Mesenchymal stem cell (in vitro differentiated cells and primary cell): ENCODE data around the gene PGS1.
A peak's percentile ranks its signal among the peaks of the same experiment; 100 is the strongest.

ENCODE experiments used
- DNase-seq: peaks from one replicate; pipeline ENCODE4 v3.0.0-alpha.2; 2013
- H2AFZ ChIP-seq: one replicate; pipeline ENCODE4 v1.6.1; 2013; ENCODE audit warnings: low read depth, mild to moderate bottlenecking, control low read depth, inconsistent platforms, low read length, moderate library complexity
- H2AK5ac ChIP-seq: 2 replicates; pipeline ENCODE4 v1.6.1; 2013; ENCODE audit warnings: low read length, moderate library complexity, mild to moderate bottlenecking, inconsistent platforms; ENCODE audit not compliant: severe bottlenecking
- H2BK120ac ChIP-seq: one replicate; pipeline ENCODE4 v1.6.1; 2013; ENCODE audit warnings: low read depth, mild to moderate bottlenecking, inconsistent platforms, low read length, moderate library complexity
- H2BK12ac ChIP-seq, 2 experiments: one replicate each; pipeline ENCODE4 v1.6.1; 2013; ENCODE audit warnings: inconsistent platforms in 2 of 2, low read length in 2 of 2, mild to moderate bottlenecking in 2 of 2, moderate library complexity in 2 of 2, control low read depth in 1 of 2
- H2BK15ac ChIP-seq: one replicate; pipeline ENCODE4 v1.6.1; 2013; ENCODE audit warnings: mild to moderate bottlenecking, low read depth, inconsistent platforms; ENCODE audit not compliant: poor library complexity, severe bottlenecking
- H2BK5ac ChIP-seq: 2 replicates; pipeline ENCODE4 v1.6.1; 2013; ENCODE audit warnings: low read depth, mild to moderate bottlenecking, low read length, control low read depth, inconsistent platforms; ENCODE audit not compliant: poor library complexity, severe bottlenecking
- H3K14ac ChIP-seq, 2 experiments: one replicate each; pipeline ENCODE4 v1.6.1; 2013; ENCODE audit warnings: inconsistent platforms in 2 of 2, low read length in 2 of 2, control low read depth in 1 of 2, mild to moderate bottlenecking in 1 of 2, moderate library complexity in 1 of 2
- H3K18ac ChIP-seq, 2 experiments: one replicate each; pipeline ENCODE4 v1.6.1; 2013; ENCODE audit warnings: inconsistent platforms in 2 of 2, low read length in 2 of 2, control low read depth in 1 of 2, low read depth in 1 of 2, mild to moderate bottlenecking in 1 of 2
- H3K23ac ChIP-seq, 2 experiments: one replicate each; pipeline ENCODE4 v1.6.1; 2013; ENCODE audit warnings: inconsistent platforms in 2 of 2, low read length in 2 of 2, mild to moderate bottlenecking in 2 of 2, moderate library complexity in 2 of 2, control low read depth in 1 of 2
- H3K27ac ChIP-seq: 2 replicates; pipeline ENCODE4 v1.5.1; 2013; ENCODE audit warnings: mild to moderate bottlenecking, moderate library complexity, low read length, control low read depth, inconsistent platforms; ENCODE audit not compliant: poor library complexity, severe bottlenecking
- H3K27me3 ChIP-seq, 2 experiments: 2 replicates each; pipeline versions ENCODE4 v1.6.1 to v1.7.0; 2013; ENCODE audit warnings: low read length in 2 of 2, mild to moderate bottlenecking in 2 of 2, moderate library complexity in 2 of 2, control low read depth in 1 of 2, inconsistent platforms in 1 of 2; ENCODE audit not compliant: control insufficient read depth in 1 of 2, insufficient read depth in 1 of 2
- H3K36me3 ChIP-seq, 2 experiments: 2 replicates each; pipeline versions ENCODE4 v1.6.1 to v1.7.0; 2013; ENCODE audit warnings: low read length in 2 of 2, control low read depth in 1 of 2, inconsistent platforms in 1 of 2, low read depth in 1 of 2, mild to moderate bottlenecking in 1 of 2; ENCODE audit not compliant: insufficient read depth in 2 of 2, control insufficient read depth in 1 of 2
- H3K4ac ChIP-seq, 2 experiments: one replicate each; pipeline ENCODE4 v1.6.1; 2013; ENCODE audit warnings: inconsistent platforms in 2 of 2, low read length in 2 of 2, mild to moderate bottlenecking in 2 of 2, moderate library complexity in 2 of 2, control low read depth in 1 of 2, low read depth in 1 of 2
- H3K4me1 ChIP-seq: 2 replicates; pipeline ENCODE4 v1.6.1; 2013; ENCODE audit warnings: low read depth, low read length, control low read depth; ENCODE audit not compliant: control insufficient read depth, insufficient read depth
- H3K4me2 ChIP-seq: 2 replicates; pipeline ENCODE4 v1.6.1; 2013; ENCODE audit warnings: low read length, mild to moderate bottlenecking, inconsistent platforms; ENCODE audit not compliant: poor library complexity, severe bottlenecking
- H3K4me3 ChIP-seq, 2 experiments: 2 replicates each; pipeline versions ENCODE4 v1.5.1 to v1.7.0; 2013; ENCODE audit warnings: low read length in 2 of 2, mild to moderate bottlenecking in 2 of 2, control low read depth in 1 of 2, low read depth in 1 of 2; ENCODE audit not compliant: insufficient read depth in 1 of 2
- H3K79me1 ChIP-seq: replicated peaks from 2 replicates; pipeline ENCODE4 v1.6.1; 2013; ENCODE audit warnings: mild to moderate bottlenecking, control low read depth, low read length, inconsistent platforms; ENCODE audit not compliant: poor library complexity, severe bottlenecking
- H3K9ac ChIP-seq: 2 replicates; pipeline ENCODE4 v1.7.0; 2013; ENCODE audit warnings: mild to moderate bottlenecking, low read length, moderate library complexity
- H3K9me3 ChIP-seq: 2 replicates; pipeline ENCODE4 v1.7.0; 2013; ENCODE audit warnings: mild to moderate bottlenecking, low read length; ENCODE audit not compliant: control insufficient read depth
- H4K8ac ChIP-seq: one replicate; pipeline ENCODE4 v1.6.1; 2013; ENCODE audit warnings: inconsistent platforms, mild to moderate bottlenecking, low read length, moderate library complexity
- H4K91ac ChIP-seq: one replicate; pipeline ENCODE4 v1.6.1; 2013; ENCODE audit warnings: mild to moderate bottlenecking, low read length, inconsistent platforms
- WGBS: methylation state at CpG from one replicate; pipeline ENCODE4 v1.1.7; 2013; ENCODE audit warnings: mixed read lengths; 5-methylcytosine and 5-hydroxymethylcytosine counted together

The PGS1 gene

DNA sequence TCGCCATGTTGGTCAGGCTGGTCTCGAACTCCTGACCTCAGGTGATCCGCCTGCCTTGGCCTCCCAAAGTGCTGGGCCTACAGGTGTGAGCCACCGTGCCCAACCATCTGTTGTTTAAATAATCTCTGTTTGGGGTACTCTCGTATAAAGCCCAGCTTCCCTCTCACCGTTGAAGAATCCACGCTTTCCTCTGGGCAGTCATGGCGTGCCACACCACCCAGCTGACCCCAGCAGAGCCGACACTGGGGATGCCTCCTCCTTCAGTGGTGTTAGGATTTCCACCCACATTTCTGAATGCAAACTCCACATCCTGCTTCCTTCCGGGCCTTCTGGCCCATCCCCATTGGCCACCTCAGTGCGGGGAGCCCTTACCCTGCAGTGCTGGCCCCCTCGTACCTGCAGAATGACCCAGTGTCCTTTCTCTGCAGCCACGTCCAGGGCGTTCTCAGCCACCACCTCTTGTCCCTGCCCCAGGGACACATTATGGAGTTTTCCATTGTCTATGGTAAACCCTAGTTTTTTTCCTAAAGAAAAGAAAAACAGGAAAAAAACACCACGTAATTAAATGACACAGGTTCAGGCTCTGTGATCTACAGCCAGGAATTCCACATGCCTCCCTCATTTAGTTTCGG, 60.4 kb downstream of the PGS1 start:
- Histone ChIP-seq H3K27me3 (peaks cover 6 to 61% of the 10 kb centered on the region in 2 experiments), H3K4me2 (no peak overlapping the region), H2BK12ac (no peak overlapping the region), H3K4me1 (peaks cover 6% of the 10 kb centered on the region), H2BK5ac (no peak overlapping the region), H4K8ac (no peak overlapping the region), H3K14ac (no peak overlapping the region), H3K23ac (no peak overlapping the region), H2BK15ac (no peak overlapping the region), H3K18ac (no peak overlapping the region), H4K91ac (no peak overlapping the region), H3K9me3 (no peaks in the 10 kb centered on the region), H3K27ac (no peak overlapping the region), H3K36me3 (no peaks in the 10 kb centered on the region), H3K4me3 (no peak overlapping the region), H3K9ac (no peak overlapping the region), H2AK5ac (no peak overlapping the region), H2AFZ (no peak overlapping the region), H2BK120ac (no peak overlapping the region), H3K4ac (no peak overlapping the region), H3K79me1 (no peaks in the 10 kb centered on the region)
- DNase-seq, result no peak
- 91% methylated on average over 16 of the region's 16 CpGs for WGBS

DNA sequence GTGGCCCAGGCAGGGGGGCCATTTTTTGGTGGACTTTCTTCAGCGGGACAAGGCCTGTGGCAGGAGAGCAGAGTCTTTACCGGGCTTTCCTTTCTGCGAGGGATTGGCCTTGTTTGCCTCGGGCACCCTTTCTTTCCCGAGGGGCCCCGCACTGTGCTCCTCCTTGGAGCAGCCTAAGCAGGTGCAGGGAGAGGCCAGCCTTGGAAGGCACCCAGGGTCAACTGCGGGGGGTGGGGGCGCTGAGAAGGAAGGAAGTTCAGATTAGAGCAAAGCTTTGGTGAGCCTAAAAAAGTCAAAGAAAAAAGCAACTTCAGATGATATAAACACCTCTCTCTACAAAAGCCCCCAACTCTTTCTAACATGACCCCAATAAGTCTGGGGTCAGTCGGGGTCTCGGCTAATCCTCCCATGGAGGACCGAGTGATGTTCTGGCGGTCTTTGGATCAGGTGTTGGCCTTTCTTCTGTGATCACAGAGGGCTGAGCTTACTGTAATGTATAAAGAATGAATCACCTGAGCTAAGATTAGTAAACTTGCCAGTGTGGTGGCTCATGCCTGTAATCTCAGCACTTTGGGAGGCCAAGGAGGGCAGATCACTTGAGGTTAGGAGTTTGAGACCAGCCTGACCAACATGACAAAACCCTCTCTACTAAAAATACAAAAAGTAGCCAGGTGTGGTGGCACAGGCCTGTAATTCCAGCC, 63.0 kb downstream of the PGS1 start:
- H2BK15ac ChIP-seq, result no peak overlapping the region
- peaks cover 6 to 54% of the 10 kb centered on the region in 2 experiments for H3K27me3 ChIP-seq
- no peaks in the 10 kb centered on the region for H3K36me3 ChIP-seq
- H3K79me1 ChIP-seq, result no peaks in the 10 kb centered on the region
- no peaks in the 10 kb centered on the region for H3K9me3 ChIP-seq
- H4K91ac ChIP-seq, result no peak overlapping the region
- no peak overlapping the region for H2AK5ac ChIP-seq
- H3K4me2 ChIP-seq, result no peak overlapping the region
- H2BK120ac ChIP-seq, result no peak overlapping the region
- no peak overlapping the region for H3K9ac ChIP-seq
- no peak overlapping the region for H3K18ac ChIP-seq
- no peak overlapping the region for H2BK5ac ChIP-seq
- H3K14ac ChIP-seq, result no peak overlapping the region
- H3K23ac ChIP-seq, result no peak overlapping the region
- WGBS, result 84% methylated on average over 10 of the region's 12 CpGs
- no peak overlapping the region for H3K4ac ChIP-seq
- H2AFZ ChIP-seq, result no peak overlapping the region
- DNase-seq, result no peak
- no peaks in the 10 kb centered on the region for H3K4me1 ChIP-seq
- no peak overlapping the region for H3K27ac ChIP-seq
- H4K8ac ChIP-seq, result no peak overlapping the region
- H3K4me3 ChIP-seq, result no peak overlapping the region
- H2BK12ac ChIP-seq, result no peak overlapping the region

DNA sequence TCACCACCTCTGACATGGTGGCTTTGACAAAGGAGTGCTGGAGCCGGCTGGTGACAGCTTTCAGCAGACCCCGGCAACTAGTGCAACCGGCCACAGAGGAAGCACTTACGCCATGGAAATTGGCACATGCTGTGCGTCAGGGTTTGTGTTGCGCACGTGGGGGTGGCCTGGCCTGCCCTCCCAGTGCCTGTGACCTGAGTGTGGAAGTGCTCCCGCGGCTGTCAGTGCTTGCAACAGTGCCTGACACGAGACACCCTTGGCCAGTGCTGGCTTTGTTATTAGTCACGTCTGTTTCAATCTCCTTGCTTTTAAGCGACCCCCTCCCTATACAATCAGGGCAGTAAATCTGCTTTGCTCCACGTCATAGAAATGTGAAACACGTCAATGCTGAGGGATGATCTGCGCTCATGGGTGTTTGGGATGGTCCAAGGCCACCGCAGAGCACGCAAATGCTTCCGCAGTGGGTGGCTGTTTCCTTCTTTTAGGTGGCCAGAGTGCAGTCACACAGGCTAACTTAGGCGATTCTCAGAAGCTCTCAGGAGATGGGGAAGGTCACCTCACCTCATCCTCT, 64.3 kb downstream of the PGS1 start:
- no peak overlapping the region for H3K4ac ChIP-seq
- H2BK12ac ChIP-seq, result no peak overlapping the region
- H3K4me2 ChIP-seq, result no peak overlapping the region
- H3K18ac ChIP-seq, result no peak overlapping the region
- H3K27ac ChIP-seq, result no peak overlapping the region
- no peak overlapping the region for H3K9ac ChIP-seq
- H2AK5ac ChIP-seq, result no peak overlapping the region
- no peak overlapping the region for H2BK5ac ChIP-seq
- H3K27me3 ChIP-seq, result peaks cover 0 to 46% of the 10 kb centered on the region in 2 experiments
- no peak overlapping the region for H2AFZ ChIP-seq
- H2BK120ac ChIP-seq, result no peak overlapping the region
- H3K4me3 ChIP-seq, result no peak overlapping the region
- H3K79me1 ChIP-seq, result no peaks in the 10 kb centered on the region
- WGBS, result 70% methylated on average over 19 of the region's 19 CpGs
- DNase-seq, result peak; percentile 56
- H3K14ac ChIP-seq, result peak overlapping the region in 1 of 2 experiments; percentile 35
- H3K9me3 ChIP-seq, result no peaks in the 10 kb centered on the region
- H3K36me3 ChIP-seq, result no peaks in the 10 kb centered on the region
- no peak overlapping the region for H2BK15ac ChIP-seq
- H4K8ac ChIP-seq, result no peak overlapping the region
- no peak overlapping the region for H3K23ac ChIP-seq
- no peak overlapping the region for H4K91ac ChIP-seq
- H3K4me1 ChIP-seq, result no peaks in the 10 kb centered on the region

- WGBS, result 90% methylated on average over 20 of the region's 20 CpGs
- Histone ChIP-seq H3K27me3 (peaks cover 0 to 42% of the 10 kb centered on the region in 2 experiments), H3K4ac (no peak overlapping the region), H3K9me3 (no peaks in the 10 kb centered on the region), H3K18ac (no peak overlapping the region), H4K8ac (no peak overlapping the region), H4K91ac (no peak overlapping the region), H2BK120ac (no peak overlapping the region), H3K9ac (no peak overlapping the region), H3K14ac (no peak overlapping the region), H3K4me3 (no peak overlapping the region), H3K4me1 (no peaks in the 10 kb centered on the region), H3K4me2 (no peak overlapping the region), H3K23ac (no peak overlapping the region), H2AK5ac (no peak overlapping the region), H2BK12ac (no peak overlapping the region), H2AFZ (no peak overlapping the region), H3K36me3 (no peaks in the 10 kb centered on the region), H2BK5ac (no peak overlapping the region), H2BK15ac (no peak overlapping the region), H3K79me1 (no peaks in the 10 kb centered on the region), H3K27ac (no peak overlapping the region)
- no peak for DNase-seq
Measured at GRCh38 chr17:78444392-78444791, 65.9 kb downstream of the PGS1 start.
